22Rv1 (cell line): ENCODE measurements around the gene TANC2.

ENCODE experiments used
- CTCF ChIP-seq: fragments of 450-650 bp; IDR thresholded peaks from 2 replicates; pipeline ENCODE4 v1.5.1; 2017; ENCODE audit warnings: mild to moderate bottlenecking
- ZFX ChIP-seq: fragments of 450-650 bp; IDR thresholded peaks from 2 replicates; pipeline ENCODE4 v1.6.1; 2017; ENCODE audit warnings: antibody characterized with exemption, borderline replicate concordance

GRCh38 chr17:63015824-63016223 lies 49.8 kb downstream of the TANC2 start:
- TF ChIP-seq CTCF (no peak), ZFX (no peak)
